Measurements from ENCODE around the gene GALM.
"Not testable (repeated sequence)": the region's sequence is repeated elsewhere in the genome, so short reads cannot be mapped to it uniquely, and the experiment has no call there.

The GALM gene

GRCh38 chr2:38754049-38754448 is 88.1 kb downstream of the GALM start:
- peaks cover 10% of the 10 kb centered on the region for H3K4me1 ChIP-seq
- peaks cover 8% of the 10 kb centered on the region for H3K79me2 ChIP-seq
- H3K4me3 ChIP-seq (ENCODE audit: low read depth, low read length), result no peak overlapping the region
- H2AFZ ChIP-seq, result peak overlapping the region; percentile 47
- no peak overlapping the region for H3K4me2 ChIP-seq (ENCODE audit: low read length)
- no peaks in the 10 kb centered on the region for H3K36me3 ChIP-seq (ENCODE audit: control insufficient read depth, insufficient read depth, low read length)
- no peaks in the 10 kb centered on the region for H3K9me3 ChIP-seq (ENCODE audit: control insufficient read depth, low read length)
- H3K9ac ChIP-seq, result no peak overlapping the region
- no peak overlapping the region for H3K27ac ChIP-seq
- TF ChIP-seq CTCF (IDR thresholded peaks at IDR 0.05), result no peak
- no peaks in the 10 kb centered on the region for H3K27me3 ChIP-seq (ENCODE audit: control insufficient read depth, insufficient read depth, low read length)

GRCh38 chr2:38754506-38754905 is 88.6 kb downstream of the GALM start:
- H3K27ac ChIP-seq, result no peak overlapping the region

GRCh38 chr2:38755891-38756290 is 90.0 kb downstream of the GALM start:
- H3K9ac ChIP-seq; H3K36me3 ChIP-seq (ENCODE audit: control insufficient read depth, insufficient read depth, low read length); H3K79me2 ChIP-seq; H3K4me2 ChIP-seq (ENCODE audit: low read length); H3K9me3 ChIP-seq (ENCODE audit: control insufficient read depth, low read length); H3K4me3 ChIP-seq (ENCODE audit: low read depth, low read length); H3K27ac ChIP-seq; H3K4me1 ChIP-seq; H2AFZ ChIP-seq; H3K27me3 ChIP-seq (ENCODE audit: control insufficient read depth, insufficient read depth, low read length): not testable (repeated sequence)

More at GRCh38 chr2:38754506-38754905, 88.6 kb downstream of the GALM start:
- peak overlapping the region; percentile 47 for H2AFZ ChIP-seq
- peaks cover 8% of the 10 kb centered on the region for H3K4me1 ChIP-seq
- H3K36me3 ChIP-seq (ENCODE audit: control insufficient read depth, insufficient read depth, low read length), result no peaks in the 10 kb centered on the region
- no peaks in the 10 kb centered on the region for H3K27me3 ChIP-seq (ENCODE audit: control insufficient read depth, insufficient read depth, low read length)
- peaks cover 6% of the 10 kb centered on the region for H3K79me2 ChIP-seq
- no peak overlapping the region for H3K4me3 ChIP-seq (ENCODE audit: low read depth, low read length)
- H3K9me3 ChIP-seq (ENCODE audit: control insufficient read depth, low read length), result no peaks in the 10 kb centered on the region
- no peak overlapping the region for H3K9ac ChIP-seq
- H3K4me2 ChIP-seq (ENCODE audit: low read length), result no peak overlapping the region
- no peak for TF ChIP-seq CTCF (IDR thresholded peaks at IDR 0.05)

- Histone ChIP-seq H3K9me3 (ENCODE audit: control insufficient read depth, low read length) (no peaks in the 10 kb centered on the region), H3K36me3 (ENCODE audit: control insufficient read depth, insufficient read depth, low read length) (no peaks in the 10 kb centered on the region), H3K4me2 (ENCODE audit: low read length) (no peak overlapping the region), H3K27me3 (ENCODE audit: control insufficient read depth, insufficient read depth, low read length) (no peaks in the 10 kb centered on the region), H2AFZ (no peak overlapping the region), H3K4me3 (ENCODE audit: low read depth, low read length) (no peak overlapping the region), H3K79me2 (no peaks in the 10 kb centered on the region), H3K9ac (no peak overlapping the region), H3K4me1 (no peaks in the 10 kb centered on the region), H3K27ac (no peak overlapping the region)
- TF ChIP-seq CTCF (IDR thresholded peaks at IDR 0.05), result no peak
These were observed 97.3 kb downstream of the GALM start for GRCh38 chr2:38763228-38763627.

GRCh38 chr2:38763728-38764127 is 97.8 kb downstream of the GALM start:
- H3K4me2 ChIP-seq (ENCODE audit: low read length), result no peak overlapping the region
- H3K9me3 ChIP-seq (ENCODE audit: control insufficient read depth, low read length), result no peaks in the 10 kb centered on the region
- no peaks in the 10 kb centered on the region for H3K36me3 ChIP-seq (ENCODE audit: control insufficient read depth, insufficient read depth, low read length)
- TF ChIP-seq CTCF (IDR thresholded peaks at IDR 0.05), result no peak
- H3K4me1 ChIP-seq, result no peaks in the 10 kb centered on the region
- H3K79me2 ChIP-seq, result no peaks in the 10 kb centered on the region
- no peak overlapping the region for H3K27ac ChIP-seq
- H3K27me3 ChIP-seq (ENCODE audit: control insufficient read depth, insufficient read depth, low read length), result no peaks in the 10 kb centered on the region
- no peak overlapping the region for H3K9ac ChIP-seq
- H2AFZ ChIP-seq, result no peak overlapping the region
- H3K4me3 ChIP-seq (ENCODE audit: low read depth, low read length), result no peak overlapping the region

Data from parathyroid adenoma (tissue), 2 donors.